Activated T-cell treated with anti-CD3 and anti-CD28 coated beads for 24 hours (primary cell): ENCODE data around the gene DDX17.
A peak's percentile ranks its signal among the peaks of the same experiment; 100 is the strongest.

ENCODE experiments used
- DNase-seq: peaks from one replicate; pipeline ENCODE4 v3.0.0-alpha.2; 2020; ENCODE audit warnings: low read depth

DDX17 gene

DNA sequence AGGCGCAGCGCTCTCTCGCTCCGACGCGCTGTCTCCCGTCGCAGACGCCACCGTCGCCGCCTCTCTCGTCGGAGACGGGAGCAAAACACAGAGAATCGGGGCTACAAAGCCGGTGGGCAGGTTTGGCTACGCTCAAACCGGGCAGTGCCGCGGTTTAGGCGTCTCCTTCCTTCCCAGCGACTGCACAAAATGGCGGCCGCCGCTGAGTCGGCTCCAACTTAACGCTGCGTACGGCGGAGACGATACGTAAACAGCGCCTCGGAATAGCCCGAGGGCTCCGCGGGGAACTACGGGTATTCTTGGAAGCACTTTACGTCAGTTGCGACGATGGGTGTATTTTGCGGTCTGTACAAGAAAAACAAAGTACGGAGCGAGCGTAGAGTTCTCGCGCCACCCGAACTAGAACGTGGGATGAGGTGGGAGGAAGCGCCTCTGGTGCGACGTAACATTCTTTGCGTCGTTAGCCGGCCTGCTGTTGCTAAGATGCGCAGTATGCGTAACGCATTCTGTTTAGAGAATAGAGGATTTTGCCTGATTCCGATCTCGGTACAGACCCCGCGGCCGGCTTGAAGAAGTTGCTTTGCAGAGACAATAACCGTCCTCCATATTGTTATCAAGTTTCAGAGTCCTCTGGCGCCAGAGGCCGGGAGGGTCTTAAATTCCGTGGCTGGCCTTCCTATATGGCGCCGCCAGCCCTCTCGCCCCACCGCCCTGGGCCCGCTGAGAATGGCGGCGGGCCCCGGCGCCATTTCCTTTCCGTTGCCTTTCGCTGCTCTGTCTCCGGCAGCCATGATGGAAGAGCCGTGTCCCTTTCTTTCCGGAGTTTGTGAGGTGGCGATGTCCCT lies at the start of gene DDX17:
DDX17 (minus strand) TSS at position 194 of the 845 bp plus-strand sequence.
- DNase-seq = peak; percentile 95

GRCh38 chr22:38554281-38554680 lies 48.2 kb upstream of the DDX17 start:
- DNase-seq = no peak

GRCh38 chr22:38549101-38549894 lies 43.2 kb upstream of the DDX17 start:
- no peak for DNase-seq

DNA sequence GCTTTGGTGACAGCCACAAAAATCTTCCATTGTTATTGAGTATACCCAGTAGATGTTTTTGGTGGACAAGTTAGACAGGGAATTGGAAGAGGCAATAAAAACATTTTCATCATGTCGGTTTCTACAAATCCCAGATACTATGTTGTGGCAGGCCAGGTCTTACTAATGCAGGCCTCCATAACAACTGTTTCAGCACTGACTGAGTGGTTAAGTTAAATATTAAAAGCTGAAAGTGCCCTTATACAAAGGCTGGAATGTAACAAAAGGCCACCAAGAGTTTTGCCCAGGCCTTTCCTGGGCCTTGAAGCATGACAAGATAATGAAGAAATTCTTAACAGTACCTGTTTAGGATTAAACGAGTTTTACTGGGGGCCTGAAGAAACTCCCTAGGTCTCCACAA lies 34.6 kb upstream of the DDX17 start:
- DNase-seq = no peak

GRCh38 chr22:38531251-38531938 lies 25.3 kb upstream of the DDX17 start:
- no peak for DNase-seq

DNA sequence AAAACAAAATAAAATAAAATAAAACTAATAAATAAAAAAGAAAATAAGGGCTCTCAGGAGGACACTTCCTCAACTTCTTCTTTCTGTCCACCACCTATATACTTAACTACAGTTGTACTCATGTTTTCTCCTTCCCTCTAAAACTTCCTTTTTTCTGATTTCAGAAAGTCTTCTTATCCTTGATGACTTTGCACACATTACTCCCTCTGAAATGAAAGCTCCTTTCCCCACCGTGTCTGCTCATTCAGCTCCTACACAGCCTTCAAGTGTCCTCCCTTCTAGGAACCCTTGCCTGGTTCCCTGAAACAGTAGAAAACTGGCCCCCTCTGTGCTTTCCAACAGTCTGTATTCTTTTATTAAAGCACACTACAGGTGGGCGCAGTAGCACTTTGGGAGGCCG lies 18.3 kb upstream of the DDX17 start:
- DNase-seq = no peak

- no peak for DNase-seq
Observed at GRCh38 chr22:38523479-38523878, 17.4 kb upstream of the DDX17 start.

DNA sequence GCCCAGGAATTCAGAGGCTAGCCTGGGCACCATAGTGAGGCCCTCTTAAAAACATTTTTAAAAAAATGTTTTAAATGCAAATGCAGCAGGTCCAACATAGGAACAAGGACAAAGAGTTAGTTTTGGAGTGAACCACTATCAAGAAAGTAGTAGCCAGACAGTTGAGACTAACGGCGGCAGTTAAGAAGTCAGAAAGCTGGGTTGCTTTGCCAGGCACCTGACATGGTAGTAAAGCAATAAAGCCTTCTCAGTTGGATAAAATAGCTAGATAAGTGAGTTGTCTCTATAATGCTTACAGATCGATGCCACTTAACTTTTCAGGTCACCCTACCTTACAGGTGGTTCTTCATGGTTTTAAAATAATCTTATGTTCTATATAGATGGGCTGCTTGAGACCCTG lies 16.9 kb upstream of the DDX17 start:
- no peak for DNase-seq

DNA sequence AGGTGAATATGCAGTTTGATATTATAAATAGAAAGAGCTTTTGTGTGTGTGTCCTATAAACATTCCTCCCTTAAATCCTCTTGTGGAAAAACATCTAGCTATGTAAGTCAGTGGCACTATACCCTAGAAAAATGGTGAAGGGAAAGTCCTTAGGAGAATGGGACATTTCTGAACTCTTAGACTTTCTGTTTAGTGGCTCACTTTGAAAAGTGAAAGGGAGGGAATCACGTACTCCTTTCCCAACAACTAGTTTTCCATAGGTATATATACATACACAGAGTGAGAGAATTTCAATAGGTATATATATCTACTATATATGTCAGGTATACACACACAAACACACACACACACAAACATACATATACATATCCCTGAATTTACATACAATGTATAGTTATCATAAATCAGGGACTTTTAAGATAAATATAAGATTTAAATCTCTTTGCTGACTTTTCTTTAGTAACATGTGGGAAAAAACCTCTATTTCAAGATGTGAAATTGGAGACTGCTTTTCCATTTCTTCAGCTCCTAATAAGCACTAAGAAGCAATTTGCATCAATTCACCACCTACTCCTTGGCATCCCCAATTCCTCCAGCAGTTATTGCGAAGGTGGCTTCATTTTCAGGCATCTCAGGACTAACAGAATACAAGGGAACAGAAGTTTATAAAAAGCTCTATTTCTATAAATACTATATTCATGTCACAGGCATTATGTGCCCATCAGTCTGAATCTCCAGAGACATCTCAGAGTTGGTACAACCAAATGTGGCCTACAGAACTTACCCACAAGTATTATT lies 13.5 kb upstream of the DDX17 start:
- no peak for DNase-seq

DNA sequence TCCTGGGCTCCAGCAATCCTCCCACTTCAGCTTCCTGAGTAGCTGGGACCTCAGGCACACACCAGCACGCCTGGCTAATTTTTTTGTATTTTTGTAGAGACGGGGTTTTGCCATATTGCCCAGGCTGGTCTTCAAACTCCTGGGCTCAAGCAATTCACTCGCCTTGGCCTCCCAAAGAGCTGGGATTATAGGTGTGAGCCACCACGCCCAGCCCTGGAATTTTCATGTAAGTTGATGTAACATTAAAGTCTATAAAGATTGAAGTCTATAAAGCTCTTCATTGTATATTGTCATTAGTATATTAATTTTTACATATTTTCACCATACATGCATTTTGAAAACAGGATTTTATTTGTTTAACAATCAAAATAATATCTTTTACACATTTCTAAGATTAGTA lies 12.5 kb upstream of the DDX17 start:
- no peak for DNase-seq

DNA sequence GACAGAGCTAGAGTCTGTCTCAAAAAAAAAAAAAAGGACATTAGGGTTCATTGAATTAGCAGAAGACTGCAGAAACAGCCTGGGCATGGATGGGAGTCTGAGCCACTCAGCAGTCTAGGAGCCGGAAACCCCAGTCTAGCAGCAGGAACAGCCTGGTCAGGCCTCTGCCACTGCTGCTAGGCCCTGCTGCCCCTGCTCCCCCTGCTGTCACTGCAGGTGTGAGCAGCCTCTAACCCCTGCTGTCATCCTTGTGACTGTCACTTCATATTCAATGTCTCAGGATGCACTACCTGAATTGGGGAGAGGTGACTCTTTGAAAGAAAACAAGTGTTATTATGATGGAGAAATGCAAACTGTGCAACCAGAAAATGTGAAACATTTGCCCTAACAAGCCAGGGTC lies 7.0 kb upstream of the DDX17 start:
- DNase-seq = no peak

DNA sequence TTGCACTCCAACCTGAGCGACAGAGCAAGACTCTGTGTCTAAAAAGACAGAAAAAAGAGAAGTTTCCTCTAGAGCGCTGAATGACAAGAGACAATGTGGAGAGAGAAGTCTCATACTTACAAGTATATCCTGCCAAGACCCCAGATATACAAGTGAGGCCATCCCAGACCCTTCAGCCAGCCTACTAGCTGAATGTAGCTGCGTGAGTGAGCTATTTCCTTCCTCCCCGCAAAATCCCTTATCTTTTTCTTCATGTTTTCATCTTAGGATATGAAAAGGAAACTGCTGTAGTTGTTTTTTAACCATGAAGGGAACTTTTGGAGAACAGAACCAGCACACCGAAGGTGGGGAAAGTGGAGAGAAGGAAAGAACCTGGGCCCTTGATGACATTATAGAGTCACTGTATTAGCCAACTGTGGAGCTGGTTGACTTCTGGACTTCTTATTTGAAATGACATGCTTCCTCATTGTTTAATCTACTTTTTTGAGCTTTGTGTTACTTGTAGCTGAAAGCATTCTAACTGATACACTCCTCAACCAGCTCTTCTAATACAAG lies 4.4 kb upstream of the DDX17 start:
- DNase-seq = no peak

GRCh38 chr22:38505541-38506117 lies 482 bp downstream of the DDX17 start:
- peak; percentile 46 for DNase-seq

- DNase-seq = peak; percentile 41
Observed at GRCh38 chr22:38504731-38505540, 1.2 kb downstream of the DDX17 start.

DNA sequence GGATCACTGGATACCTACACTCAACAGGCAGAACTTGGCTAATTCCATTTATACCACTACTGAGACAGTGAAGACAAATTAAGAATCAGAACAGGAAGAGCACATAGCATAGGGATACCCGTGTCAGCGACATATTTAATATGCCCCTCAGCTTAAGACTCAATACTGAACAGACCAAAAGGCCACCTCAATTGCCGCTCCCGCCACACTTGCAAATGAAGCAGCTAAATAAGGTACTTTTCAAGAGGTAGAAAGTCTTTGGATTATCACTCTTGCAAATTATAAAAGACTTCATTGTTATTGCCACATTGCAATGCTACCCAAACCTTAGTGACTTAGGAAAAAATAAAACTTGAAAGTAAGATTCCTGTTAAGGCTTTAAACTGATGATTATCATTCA lies 3.1 kb downstream of the DDX17 start:
- DNase-seq = no peak

GRCh38 chr22:38501797-38502672 lies 4.1 kb downstream of the DDX17 start:
- no peak for DNase-seq

DNA sequence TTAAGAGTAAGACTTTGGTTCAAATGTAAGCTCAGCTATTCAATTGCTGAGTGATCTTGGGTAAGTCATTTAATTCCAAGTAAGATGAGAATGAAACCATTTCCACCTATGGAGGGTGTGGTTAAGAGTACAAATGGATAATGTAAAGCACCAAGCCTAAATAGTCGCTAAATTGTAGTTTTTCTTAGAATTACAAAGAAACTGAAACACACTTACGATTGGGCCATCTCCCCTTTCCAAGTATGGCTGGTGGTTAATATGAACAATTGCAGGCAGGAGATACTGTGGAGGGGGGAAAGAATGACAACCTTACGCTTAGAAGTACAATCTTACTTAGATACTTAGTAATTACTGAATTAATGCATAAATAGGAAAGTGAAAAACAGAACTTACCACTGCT lies 8.2 kb downstream of the DDX17 start:
- no peak for DNase-seq

DNA sequence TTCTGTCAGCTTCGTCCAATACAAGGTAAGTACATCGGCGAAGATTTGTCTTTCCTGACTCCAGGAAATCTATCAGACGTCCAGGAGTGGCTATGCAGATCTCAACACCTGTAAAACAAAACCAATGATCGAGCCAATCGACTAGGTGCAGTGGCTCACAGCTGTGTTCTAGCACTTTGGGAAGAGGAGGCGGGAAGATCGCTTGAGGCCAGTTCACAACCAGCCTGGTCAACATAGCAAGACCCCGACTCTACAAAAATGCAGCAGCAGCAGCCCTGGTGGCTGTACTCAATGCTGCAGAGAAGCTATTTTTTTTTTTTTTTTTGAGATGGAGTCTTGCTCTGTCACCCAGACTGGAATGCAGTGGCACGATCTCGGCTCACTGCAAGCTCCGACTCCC lies 11.2 kb downstream of the DDX17 start:
- DNase-seq = no peak

DNA sequence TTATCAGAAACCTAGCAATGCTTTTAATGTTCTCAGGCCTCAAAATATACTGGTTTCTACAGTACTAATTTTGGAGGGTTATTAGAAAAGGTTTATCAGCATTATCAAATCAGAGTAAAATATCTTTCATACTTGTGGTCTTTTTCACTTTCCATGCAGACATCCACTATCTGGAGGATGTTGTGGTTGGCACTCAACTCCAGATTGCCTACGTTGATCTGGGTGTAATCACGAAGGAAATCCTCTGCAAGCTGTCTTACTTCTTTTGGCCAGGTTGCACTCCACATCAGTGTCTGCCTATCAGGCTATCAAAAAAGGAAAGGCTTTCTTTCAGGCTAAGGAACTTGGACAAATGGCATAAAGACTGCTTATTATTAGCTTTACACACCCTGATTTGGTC lies 11.6 kb downstream of the DDX17 start:
- no peak for DNase-seq
